ENCODE measurements around the gene TLE1.
A peak's percentile ranks its signal among the peaks of the same experiment; 100 is the strongest.
"Not testable (repeated sequence)": the region's sequence is repeated elsewhere in the genome, so short reads cannot be mapped to it uniquely, and the experiment has no call there.

TLE1 gene

DNA sequence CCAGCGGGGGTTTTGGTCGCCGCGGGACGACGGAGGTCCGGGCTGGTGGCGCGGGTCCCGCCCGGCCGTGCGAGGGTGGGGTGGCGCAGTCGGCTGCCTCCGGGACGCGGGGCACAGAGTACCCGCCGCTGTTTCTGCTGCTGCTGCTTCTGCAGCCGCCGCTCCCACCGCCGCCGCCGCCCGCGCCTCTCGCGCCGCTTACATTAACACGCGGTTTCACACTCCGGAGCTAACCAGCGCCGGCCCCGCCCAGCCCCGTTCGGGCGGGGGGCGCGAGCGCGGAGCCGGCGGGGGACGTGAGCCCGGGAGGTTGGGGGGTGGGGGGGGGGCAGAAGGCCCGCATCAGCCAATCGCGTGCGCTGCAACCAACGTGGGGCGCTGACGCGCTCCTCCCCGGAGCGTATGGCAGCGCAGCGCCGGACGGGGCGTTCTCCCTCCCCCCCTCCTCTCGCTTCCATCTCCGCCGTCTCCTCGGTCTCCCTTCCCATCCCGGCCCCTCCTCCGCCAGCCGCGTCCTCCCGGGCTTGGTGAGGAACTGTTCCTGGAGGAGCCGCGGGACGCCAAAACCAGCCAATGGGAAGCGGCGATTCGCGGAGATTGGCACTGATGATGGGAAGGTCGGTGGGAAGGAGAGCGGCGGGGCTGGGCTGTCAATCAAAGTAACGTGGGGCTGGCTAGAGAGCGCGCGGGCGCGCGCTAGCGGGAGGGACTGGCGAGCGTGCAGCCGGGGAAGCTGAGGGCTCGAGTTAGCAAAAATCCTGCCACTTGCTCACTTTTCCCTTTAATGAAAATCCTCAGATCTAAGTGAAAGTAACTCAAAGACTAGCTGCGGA lies at the start of gene TLE1:
Gene TLE1 (minus strand): TSS at position 205 of the 833 bp plus-strand sequence. CDS start 1,307 bp downstream, outside the sequence.
- peak within 1 kb of the TSS; percentile 80 for H3K27ac Mint-ChIP-seq
- no peaks in the 10 kb centered on the region for H3K9me3 Mint-ChIP-seq
- H3K36me3 Mint-ChIP-seq = no peaks in the 10 kb centered on the region
- H3K27me3 Mint-ChIP-seq = peaks cover 19% of the 10 kb centered on the region
- H3K4me3 Mint-ChIP-seq = peak within 1 kb of the TSS; percentile 87
- peaks cover 7% of the 10 kb centered on the region for H3K4me1 Mint-ChIP-seq

DNA sequence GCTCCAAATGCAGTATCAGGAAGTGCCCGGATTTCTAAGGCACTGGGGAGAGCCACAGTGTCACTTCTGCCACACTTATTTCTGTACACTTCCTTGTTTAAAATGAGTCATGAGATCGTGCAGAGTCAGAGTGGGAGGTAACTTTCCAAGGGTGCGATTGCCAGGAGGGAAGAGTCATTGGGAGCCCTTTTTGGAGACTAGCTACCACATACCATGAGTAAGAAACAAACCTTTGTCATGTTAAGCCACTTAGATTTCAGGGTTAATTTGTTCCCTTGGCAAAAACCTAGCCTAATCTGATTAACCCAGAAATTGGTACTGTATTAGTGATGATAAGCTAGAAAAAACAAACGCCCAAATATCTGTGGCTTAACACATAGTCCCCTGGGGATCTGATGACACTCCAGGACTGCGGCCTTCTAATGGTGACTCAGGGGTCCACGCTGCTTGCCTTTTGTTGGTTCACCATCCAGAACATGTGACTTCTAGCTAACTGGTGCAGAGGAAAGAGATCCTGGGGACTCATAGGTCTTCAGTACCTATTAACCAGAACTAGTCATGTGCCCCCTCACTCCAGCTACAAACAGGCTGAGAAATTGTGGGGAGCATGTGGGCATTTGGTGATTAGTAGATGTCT lies 48.6 kb upstream of the TLE1 start:
- no peak overlapping the region for H3K4me3 Mint-ChIP-seq
- H3K4me1 Mint-ChIP-seq = no peaks in the 10 kb centered on the region
- peaks cover 1% of the 10 kb centered on the region for H3K36me3 Mint-ChIP-seq
- no peak overlapping the region for H3K27ac Mint-ChIP-seq
- H3K27me3 Mint-ChIP-seq = no peaks in the 10 kb centered on the region
- peaks cover 27% of the 10 kb centered on the region for H3K9me3 Mint-ChIP-seq

DNA sequence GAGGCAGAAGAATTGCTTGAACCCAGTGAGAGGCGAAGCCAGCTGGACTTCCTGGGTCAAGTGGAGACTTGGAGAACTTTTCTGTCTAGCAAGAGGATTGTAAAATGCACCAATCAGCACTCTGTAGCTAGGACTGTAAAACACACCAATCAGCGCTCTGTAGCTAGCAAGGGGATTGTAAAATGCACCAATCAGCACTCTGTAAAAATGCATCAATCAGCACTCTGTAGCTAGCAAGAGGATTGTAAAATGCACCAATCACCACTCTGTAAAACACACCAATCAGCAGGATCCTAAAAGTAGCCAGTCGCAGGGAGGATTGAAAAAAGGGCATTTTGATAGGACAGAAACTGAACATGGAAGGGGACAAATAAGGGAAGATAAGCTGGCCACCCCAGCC lies 41.2 kb upstream of the TLE1 start:
- H3K36me3 Mint-ChIP-seq, H3K27me3 Mint-ChIP-seq, H3K4me3 Mint-ChIP-seq, H3K9me3 Mint-ChIP-seq, H3K27ac Mint-ChIP-seq, H3K4me1 Mint-ChIP-seq: not testable (repeated sequence)

DNA sequence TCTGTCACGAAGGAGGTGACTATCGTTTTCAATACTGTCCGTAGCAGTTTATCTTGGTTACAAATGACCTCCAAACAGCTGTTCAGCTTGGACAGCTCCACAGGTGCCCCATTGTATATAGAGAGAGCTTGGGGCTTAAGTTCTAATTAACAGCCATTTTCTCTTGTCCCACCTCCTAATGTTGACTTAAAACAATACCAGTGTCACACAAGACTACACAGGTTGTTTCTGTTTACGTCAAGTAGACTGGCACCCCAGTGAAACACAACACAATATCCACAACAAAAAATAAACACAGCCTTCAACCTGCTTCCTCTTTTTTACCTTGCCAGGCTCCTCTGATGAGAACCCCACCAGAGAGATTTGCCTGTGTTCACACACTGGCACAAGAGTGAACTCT lies 39.8 kb upstream of the TLE1 start:
- Mint-ChIP-seq H3K36me3 (no peaks in the 10 kb centered on the region), H3K27me3 (no peaks in the 10 kb centered on the region), H3K4me3 (no peak overlapping the region)

DNA sequence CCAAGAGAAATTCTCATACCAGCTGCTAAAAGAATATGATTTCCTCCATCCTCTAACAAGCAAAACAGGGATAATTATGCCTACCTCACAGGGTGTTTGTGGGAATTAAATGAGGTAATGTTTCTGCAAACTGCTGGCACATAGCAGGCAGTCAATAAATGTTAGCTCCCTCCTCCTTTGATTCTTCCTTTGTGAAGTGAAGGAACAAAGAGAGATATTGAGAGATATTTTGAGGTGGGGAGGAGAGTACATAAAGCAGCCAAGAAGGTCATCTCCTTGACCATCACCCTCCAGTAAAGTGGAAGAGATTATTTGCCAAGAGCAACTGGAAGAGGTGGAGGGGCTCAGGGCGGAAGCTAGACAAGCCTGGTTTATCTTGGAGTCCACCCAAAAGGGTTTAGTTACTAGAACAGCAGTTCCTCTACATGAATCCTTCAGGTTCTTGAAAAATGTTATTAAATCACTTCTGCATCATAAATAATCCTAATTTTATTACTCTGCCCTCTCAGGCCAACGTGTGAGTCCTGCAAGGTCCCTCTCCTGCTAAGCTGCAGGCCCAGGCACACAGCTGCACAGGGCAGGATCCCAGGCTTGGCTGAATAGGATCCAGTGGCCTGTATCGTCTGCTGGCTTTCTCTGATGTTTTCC lies 35.0 kb upstream of the TLE1 start:
- H3K36me3 Mint-ChIP-seq = no peaks in the 10 kb centered on the region
- no peaks in the 10 kb centered on the region for H3K4me1 Mint-ChIP-seq
- H3K9me3 Mint-ChIP-seq = no peaks in the 10 kb centered on the region
- H3K27me3 Mint-ChIP-seq = no peaks in the 10 kb centered on the region
- H3K27ac Mint-ChIP-seq = no peak overlapping the region
- no peak overlapping the region for H3K4me3 Mint-ChIP-seq

More for the DNA sequence above, 39.8 kb upstream of the TLE1 start:
- Mint-ChIP-seq H3K9me3 (no peaks in the 10 kb centered on the region), H3K27ac (no peak overlapping the region), H3K4me1 (no peaks in the 10 kb centered on the region)

DNA sequence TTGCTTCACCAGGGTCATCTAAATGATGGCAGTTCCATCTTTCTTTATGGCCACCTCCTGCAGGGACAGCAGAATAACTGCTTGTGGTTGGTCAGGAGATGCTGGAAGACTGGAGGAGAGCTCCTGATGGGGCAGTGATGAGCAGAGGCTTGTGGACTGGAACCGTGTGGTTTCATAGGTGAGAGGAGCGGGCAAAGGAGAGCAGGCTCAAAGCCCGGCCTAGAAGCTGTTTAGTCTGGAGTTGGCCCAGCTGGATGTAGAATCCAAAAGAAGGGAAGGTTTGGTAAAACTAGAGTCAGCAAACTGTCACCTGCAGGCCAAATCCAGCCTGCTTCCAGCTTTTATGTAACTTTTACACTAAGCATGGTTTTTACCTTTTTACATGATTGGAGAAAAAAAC lies 32.9 kb upstream of the TLE1 start:
- no peaks in the 10 kb centered on the region for H3K9me3 Mint-ChIP-seq

DNA sequence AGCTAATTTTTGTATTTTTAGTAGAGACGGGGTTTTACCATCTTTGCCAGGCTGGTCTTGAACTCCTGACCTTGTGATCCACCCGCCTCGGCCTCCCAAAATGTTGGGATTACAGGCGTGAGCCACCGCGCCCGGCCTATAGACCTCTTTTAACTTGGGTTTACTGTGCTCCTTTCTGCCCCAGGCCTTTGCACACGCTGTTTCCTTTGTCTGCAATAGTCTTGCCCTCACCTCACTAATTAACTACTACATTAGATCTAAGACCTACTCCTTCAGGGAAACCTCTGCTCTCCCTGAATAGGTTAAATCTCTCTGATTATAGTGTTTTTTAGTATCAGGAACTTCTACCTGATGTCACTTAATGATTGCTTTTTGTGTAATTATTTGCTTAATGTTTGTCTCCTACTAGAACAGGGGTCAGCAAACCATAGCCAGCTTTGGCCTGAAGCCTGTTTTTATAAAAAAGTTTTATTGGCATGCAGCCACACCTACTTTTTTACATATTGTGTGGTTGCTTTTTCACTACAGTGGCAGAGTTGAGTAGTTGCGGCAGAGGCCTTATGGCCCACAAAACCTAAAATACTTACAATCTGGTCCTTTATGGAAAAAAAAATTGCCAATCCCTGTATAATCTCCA lies 31.2 kb upstream of the TLE1 start:
- H3K9me3 Mint-ChIP-seq = no peaks in the 10 kb centered on the region
- no peaks in the 10 kb centered on the region for H3K4me1 Mint-ChIP-seq
- H3K36me3 Mint-ChIP-seq = no peaks in the 10 kb centered on the region
- H3K27ac Mint-ChIP-seq = no peak overlapping the region
- no peak overlapping the region for H3K4me3 Mint-ChIP-seq
- no peaks in the 10 kb centered on the region for H3K27me3 Mint-ChIP-seq

More for the DNA sequence above, 32.9 kb upstream of the TLE1 start:
- H3K4me1 Mint-ChIP-seq = no peaks in the 10 kb centered on the region
- H3K27ac Mint-ChIP-seq = no peak overlapping the region
- no peaks in the 10 kb centered on the region for H3K27me3 Mint-ChIP-seq
- H3K36me3 Mint-ChIP-seq = no peaks in the 10 kb centered on the region
- no peak overlapping the region for H3K4me3 Mint-ChIP-seq

DNA sequence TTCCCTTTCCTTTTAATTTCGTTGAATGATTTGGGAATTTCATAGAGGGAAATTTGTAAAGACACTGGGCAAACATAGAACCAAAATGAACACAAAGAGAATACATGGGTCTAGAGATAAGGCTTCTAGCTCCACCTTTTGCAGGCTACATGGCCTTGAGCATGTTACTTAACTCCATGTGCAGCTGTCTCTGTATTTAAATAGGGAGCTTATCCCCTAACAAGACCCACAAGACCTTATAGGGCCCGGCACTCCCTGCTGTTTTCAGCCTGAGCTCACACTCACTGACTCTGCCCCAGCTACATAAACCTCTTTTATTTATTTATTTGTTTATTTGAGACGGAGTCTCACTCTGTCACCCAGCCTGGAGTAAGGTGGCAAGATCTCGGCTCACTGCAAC lies 30.6 kb upstream of the TLE1 start:
- no peaks in the 10 kb centered on the region for H3K4me1 Mint-ChIP-seq
- H3K27ac Mint-ChIP-seq = no peak overlapping the region
- H3K9me3 Mint-ChIP-seq = no peaks in the 10 kb centered on the region
- no peak overlapping the region for H3K4me3 Mint-ChIP-seq
- H3K36me3 Mint-ChIP-seq = no peaks in the 10 kb centered on the region
- no peaks in the 10 kb centered on the region for H3K27me3 Mint-ChIP-seq

DNA sequence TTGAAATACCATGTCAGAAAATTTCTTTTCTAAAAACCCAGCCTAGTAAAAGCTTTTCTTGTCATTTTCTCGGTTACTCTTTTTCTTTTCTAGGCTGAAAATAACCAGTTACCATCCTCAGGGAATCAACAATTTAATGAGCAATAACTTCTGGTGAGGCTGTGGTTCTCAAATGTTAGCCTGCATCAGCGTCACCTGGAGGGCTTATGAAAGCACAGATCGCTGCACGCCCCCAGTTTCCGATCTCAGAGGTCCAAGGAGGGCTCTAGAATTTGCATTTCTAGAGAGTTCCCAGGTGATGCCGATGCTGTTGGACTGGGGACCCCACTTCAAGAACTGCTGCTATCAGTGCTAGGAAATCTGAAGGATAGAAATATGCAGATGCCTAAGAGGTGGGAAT lies 28.9 kb upstream of the TLE1 start:
- no peaks in the 10 kb centered on the region for H3K4me1 Mint-ChIP-seq
- H3K4me3 Mint-ChIP-seq = no peak overlapping the region
- no peaks in the 10 kb centered on the region for H3K9me3 Mint-ChIP-seq
- no peaks in the 10 kb centered on the region for H3K36me3 Mint-ChIP-seq
- no peak overlapping the region for H3K27ac Mint-ChIP-seq
- H3K27me3 Mint-ChIP-seq = no peaks in the 10 kb centered on the region

DNA sequence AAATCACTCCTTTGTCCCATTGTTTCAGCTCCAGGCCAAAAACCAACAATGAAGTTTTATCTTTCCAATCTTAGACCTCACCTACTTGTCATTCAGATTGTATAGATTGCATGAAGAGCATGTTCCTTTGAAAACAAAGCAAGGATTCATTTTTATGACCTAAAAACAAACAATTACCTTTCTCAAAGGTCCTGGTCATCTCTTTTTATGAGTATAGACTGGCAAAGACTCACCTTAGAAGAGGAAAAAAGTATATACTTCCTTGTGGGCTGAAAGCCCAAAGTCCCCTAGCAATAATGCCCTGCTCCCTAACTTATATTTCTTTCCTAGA lies 28.4 kb upstream of the TLE1 start:
- H3K27me3 Mint-ChIP-seq = no peaks in the 10 kb centered on the region
- H3K4me1 Mint-ChIP-seq = no peaks in the 10 kb centered on the region
- H3K4me3 Mint-ChIP-seq = no peak overlapping the region
- H3K27ac Mint-ChIP-seq = no peak overlapping the region
- H3K36me3 Mint-ChIP-seq = no peaks in the 10 kb centered on the region
- no peaks in the 10 kb centered on the region for H3K9me3 Mint-ChIP-seq

DNA sequence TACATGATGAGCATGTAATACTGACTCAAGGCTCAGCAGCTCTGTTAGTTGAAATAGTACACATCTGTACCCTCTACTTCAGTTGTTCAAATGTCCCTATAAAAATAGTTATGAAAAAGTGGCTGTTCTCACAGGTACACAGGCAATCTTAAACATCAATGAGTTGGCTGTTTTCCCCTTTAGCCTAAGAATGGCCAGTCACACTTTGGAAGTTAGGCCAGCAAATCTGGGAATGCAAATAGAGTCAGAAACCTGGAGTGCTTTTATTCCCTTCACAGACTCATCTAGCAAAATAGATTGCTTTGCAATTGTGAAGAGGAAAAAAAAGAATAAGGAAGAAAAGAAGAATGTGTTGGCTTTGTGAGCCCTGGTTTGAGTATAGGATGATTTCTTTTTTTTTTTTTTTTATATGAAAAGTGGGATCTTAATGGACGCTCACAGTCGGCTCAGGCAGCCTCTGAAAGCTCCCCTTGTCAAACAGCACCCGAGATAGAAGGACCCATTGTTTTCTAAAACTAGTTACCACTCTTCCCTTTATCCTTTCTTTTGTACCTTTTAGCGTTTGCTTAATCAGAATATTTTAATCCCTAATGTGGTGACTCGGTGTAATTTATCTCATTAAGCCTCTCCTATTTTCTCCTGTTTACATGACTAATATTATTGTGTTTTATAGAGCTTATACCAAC lies 27.9 kb upstream of the TLE1 start:
- H3K36me3 Mint-ChIP-seq = no peaks in the 10 kb centered on the region
- no peak overlapping the region for H3K4me3 Mint-ChIP-seq
- no peaks in the 10 kb centered on the region for H3K9me3 Mint-ChIP-seq
- H3K4me1 Mint-ChIP-seq = no peaks in the 10 kb centered on the region
- H3K27ac Mint-ChIP-seq = no peak overlapping the region
- H3K27me3 Mint-ChIP-seq = no peaks in the 10 kb centered on the region

DNA sequence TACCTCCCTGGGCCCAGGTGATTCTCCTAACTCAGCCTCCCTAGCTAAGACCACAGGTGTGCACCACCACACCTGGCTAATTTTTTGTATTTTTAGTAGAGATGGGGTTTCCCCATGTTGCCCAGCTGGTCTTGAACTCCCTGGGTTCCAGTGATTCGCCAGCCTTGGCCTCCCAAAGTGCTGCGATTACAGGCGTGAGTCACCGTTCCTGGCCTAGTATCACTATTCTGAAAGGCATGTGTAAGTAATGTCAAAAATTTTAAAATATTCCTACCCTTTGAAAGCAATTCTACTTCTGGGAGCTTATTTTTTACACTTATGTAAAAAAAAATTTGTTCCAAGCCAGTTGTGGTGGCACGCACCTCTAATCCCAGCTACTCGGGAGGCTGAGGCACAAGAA lies 27.1 kb upstream of the TLE1 start:
- no peaks in the 10 kb centered on the region for H3K36me3 Mint-ChIP-seq
- H3K9me3 Mint-ChIP-seq = no peaks in the 10 kb centered on the region
- H3K27ac Mint-ChIP-seq = no peak overlapping the region
- no peak overlapping the region for H3K4me3 Mint-ChIP-seq
- H3K27me3 Mint-ChIP-seq = no peaks in the 10 kb centered on the region
- no peaks in the 10 kb centered on the region for H3K4me1 Mint-ChIP-seq

DNA sequence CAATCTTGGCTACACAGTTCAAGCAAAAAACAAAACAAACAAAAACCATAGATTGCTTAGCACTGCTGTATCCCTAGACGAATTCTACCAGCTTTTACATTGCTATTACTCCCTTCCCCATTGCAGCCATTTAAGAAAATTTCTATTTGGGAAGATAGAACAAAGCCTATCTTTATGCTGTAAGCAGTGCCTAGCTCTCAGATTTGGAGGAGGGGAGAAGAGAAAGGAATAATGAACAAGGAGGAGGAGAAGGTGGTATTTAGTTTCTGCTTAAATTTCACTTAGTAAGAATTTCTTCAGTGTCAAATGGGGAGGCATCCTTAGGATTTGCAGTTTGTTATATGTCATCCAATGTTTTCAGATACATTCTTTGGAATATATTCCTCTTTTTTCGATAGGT lies 16.2 kb upstream of the TLE1 start:
- Mint-ChIP-seq H3K27ac (no peak overlapping the region), H3K9me3 (no peaks in the 10 kb centered on the region), H3K27me3 (no peaks in the 10 kb centered on the region), H3K4me1 (no peaks in the 10 kb centered on the region), H3K4me3 (no peak overlapping the region), H3K36me3 (no peaks in the 10 kb centered on the region)

DNA sequence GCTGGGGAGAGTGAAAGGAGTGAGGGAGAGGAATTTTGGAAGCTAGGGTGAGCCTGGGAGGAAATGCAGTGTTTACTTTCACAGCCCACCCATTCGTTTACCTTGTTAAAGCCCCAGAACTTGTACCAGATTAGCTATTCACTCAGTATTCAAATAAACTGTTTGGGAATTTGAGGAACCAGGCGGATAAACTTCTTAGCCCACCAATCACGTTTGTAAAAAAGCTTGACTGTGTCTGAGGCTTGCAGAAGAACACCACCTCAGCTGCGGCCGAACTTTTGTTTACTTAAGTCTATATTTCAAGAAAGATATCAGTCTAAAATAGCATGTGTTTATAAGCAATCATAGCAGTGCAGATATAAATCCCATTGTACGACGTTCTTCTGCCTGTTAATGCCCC lies 5.2 kb upstream of the TLE1 start:
- H3K27me3 Mint-ChIP-seq = peaks cover 9% of the 10 kb centered on the region
- no peaks in the 10 kb centered on the region for H3K9me3 Mint-ChIP-seq
- no peak overlapping the region for H3K27ac Mint-ChIP-seq
- no peak overlapping the region for H3K4me3 Mint-ChIP-seq
- H3K36me3 Mint-ChIP-seq = no peaks in the 10 kb centered on the region
- no peaks in the 10 kb centered on the region for H3K4me1 Mint-ChIP-seq

DNA sequence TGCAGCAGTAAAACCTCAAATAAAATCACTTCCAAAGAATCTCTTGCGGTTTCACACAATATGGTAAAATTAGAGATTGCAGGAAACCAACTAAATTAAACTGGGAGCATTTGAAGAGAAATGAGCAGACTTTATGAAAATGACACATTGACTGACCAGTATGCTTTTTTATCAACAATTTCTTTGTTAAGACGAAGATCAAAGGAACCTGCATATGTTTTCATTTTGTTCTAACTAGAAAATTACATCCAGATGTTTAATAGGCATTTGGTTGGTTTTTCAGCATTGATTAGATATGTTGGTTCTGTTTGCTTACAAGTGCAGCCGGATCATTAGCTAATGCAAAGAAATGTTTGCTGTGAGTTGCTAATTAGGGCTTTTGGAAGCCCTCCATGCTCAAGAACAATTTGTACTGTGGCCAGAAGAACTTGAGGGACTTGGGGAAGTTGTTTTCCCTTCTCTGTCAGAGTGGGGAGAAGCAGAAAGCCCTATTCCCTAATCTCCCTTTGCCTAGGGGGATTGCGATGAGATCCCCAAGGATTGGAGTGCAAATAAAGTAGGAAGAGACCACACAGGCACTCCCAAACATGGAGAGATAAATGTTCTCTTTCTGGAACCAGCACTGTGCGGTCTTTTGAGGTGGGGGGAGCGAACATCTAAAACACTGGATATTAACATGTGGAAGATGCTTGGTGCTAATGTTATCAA lies 4.5 kb upstream of the TLE1 start:
- Mint-ChIP-seq H3K9me3 (no peaks in the 10 kb centered on the region), H3K4me1 (peaks cover 3% of the 10 kb centered on the region), H3K36me3 (no peaks in the 10 kb centered on the region), H3K4me3 (no peak overlapping the region), H3K27ac (no peak overlapping the region), H3K27me3 (peaks cover 9% of the 10 kb centered on the region)
